ENCODE results near the gene PSMD14.

PSMD14 gene

GRCh38 chr2:161418715-161419637, 110.8 kb downstream of the PSMD14 start:
- DNase-seq (ENCODE audit: low read depth in 3 of 3) = no peak

DNA sequence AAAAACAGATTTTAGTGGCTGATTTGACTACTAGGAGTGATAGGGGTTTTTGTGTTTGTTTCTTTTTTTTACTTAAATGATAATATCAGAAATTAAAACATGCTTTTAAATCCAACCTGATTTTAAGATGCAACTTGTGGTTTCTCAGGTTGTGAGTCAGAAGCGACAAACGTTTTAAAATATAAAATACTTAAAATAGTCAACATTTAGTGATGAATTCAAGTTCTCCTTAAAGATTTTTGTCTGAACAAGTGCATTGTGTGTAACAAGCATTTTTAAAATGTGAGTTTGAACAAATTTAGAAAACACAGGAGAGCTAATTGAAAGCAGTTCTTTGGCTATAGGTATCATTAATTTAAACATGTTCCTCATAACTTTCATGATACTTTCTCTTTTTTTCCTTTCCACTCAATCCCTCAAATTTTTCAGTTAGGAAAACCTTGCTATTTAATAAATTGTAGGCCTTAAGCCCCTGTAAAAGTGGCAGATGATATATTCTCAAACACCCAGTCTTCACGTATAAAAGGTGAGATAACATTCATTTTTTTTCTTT, 111.5 kb downstream of the PSMD14 start:
- no peak for DNase-seq (ENCODE audit: low read depth in 3 of 3)

GRCh38 chr2:161420406-161421074, 112.3 kb downstream of the PSMD14 start:
- DNase-seq (ENCODE audit: low read depth in 3 of 3) = no peak

- no peak for DNase-seq (ENCODE audit: low read depth in 3 of 3)
Measured at GRCh38 chr2:161421686-161422085, 113.5 kb downstream of the PSMD14 start.

DNA sequence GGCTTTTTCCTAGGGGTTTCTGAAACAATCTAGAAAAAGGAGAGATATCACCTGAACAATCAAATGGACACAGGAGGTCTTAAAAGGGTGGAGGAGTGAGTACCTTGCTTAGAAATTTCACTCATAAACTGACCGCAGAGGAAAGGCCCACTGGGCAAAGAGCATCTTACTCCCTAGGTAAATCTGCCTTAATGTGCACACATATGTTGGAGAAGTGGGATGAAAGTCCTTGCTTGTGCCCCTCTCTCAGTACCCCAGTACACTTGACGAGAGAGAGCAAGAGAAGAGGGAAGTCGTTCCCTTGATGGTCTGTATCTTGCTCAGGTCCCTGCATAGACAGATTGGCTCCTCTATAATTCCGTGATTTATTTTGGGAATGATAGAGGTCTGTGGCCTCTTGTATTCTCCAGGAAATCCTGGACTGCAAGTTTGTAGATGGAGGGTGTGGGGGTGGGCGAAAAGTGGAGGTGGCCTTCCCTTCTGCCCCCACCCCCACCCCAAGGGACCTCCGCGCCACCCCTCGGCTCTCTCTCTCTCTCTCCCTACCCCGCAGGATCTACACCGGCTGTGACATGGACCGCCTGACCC, 114.7 kb downstream of the PSMD14 start:
- DNase-seq (ENCODE audit: low read depth in 3 of 3) = no peak

GRCh38 chr2:161423421-161424393, 115.5 kb downstream of the PSMD14 start:
- no peak for DNase-seq (ENCODE audit: low read depth in 3 of 3)

- no peak for DNase-seq (ENCODE audit: low read depth in 3 of 3)
Measured at GRCh38 chr2:161424394-161424769, 116.2 kb downstream of the PSMD14 start.

DNA sequence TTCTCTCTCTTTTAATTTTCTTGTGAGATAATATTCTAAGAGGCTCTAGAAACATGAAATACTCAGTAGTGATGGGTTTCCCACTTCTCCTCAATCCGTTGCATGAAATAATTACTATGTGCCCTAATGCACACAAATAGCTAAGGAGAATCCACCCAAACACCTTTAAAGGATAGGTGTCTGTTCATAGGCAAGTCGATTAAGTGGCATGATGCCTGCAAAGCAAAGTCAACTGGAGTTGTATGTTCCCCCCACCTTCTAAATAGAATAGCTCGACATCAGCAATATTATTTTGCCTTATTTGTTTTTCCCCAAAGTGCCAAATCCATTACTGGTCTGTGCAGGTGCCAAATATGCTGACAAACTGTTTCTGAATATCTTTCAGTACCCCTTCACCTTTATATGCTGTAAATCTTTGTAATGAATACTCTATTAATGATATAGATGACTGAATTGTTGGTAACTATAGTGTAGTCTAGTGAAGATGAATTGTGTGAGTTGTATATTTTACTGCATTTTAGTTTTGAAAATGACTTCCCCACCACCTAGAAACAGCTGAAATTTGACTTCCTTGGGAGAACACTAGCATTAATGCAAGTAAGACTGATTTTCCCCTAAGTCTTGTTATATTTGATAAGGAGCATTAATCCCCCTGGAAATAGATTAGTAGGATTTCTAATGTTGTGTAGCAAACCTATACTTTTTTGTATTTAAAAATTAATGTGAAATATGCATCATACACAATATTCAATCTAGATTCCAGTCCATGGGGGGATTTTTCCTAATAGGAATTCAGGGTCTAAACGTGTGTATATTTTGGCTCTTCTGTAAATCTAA, 116.9 kb downstream of the PSMD14 start:
- DNase-seq (ENCODE audit: low read depth in 3 of 3) = no peak

DNA sequence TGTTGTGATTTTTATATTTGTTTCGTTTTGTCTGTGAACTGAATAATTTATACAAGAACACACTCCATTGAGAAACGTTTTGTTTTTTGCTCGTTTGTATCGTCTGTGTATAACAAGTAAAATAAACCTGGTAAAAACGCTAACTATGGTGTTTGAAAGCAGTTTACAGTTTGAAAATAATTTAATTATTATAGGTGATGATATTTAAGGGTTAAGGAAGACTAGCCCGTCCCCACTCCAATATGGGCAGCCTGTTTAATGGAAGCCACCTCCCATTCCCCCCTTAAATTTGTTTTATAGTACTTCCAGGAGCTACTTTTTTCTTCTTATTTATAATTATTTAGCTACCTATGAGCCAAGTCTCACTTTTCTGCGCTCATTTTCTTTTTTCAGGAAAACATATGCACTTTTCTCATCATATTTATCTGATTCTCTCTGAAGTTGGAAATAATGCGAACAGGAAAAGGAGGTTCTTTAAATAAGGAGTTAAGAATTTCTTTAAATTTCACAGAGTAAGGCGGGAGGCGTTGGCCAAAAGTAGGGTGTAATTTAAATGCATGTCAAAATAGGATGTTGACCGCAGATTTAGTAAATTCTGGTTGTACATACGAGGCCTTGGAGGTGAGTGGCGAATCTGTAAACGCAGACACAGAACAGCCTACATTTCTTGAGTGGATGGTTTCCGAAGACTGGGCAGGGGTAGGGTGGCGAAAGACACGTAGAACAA, 117.7 kb downstream of the PSMD14 start:
- no peak for DNase-seq (ENCODE audit: low read depth in 3 of 3)

DNA sequence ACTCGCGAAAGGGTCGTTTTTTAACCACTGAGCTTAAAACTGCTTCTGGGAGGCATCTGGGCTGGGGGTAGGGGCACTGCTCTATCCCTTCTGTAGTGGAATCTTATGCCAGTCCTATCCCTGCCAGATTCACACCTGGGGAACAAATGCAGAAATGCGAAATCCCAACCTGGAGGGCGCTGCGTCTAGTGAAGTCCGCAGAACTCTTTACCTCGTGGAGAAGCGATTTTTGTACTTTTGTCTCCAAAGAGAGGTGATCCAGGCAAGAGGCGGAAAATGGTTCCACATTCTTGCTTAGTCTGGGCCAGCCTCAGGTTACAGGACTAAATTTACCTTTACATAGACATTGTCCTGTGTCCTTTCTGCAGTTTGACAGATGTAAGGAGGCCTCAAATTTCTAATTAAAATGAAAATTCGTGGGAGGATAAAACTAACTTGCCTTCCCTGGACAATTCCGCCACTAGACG, 118.3 kb downstream of the PSMD14 start:
- DNase-seq (ENCODE audit: low read depth in 3 of 3) = no peak

- DNase-seq (ENCODE audit: low read depth in 3 of 3) = no peak
Measured at GRCh38 chr2:161426922-161427663, 118.9 kb downstream of the PSMD14 start.

- no peak for DNase-seq (ENCODE audit: low read depth in 3 of 3)
Measured at GRCh38 chr2:161427664-161428587, 119.7 kb downstream of the PSMD14 start.

GRCh38 chr2:161430386-161430785, 122.2 kb downstream of the PSMD14 start:
- no peak for DNase-seq (ENCODE audit: low read depth in 3 of 3)

DNA sequence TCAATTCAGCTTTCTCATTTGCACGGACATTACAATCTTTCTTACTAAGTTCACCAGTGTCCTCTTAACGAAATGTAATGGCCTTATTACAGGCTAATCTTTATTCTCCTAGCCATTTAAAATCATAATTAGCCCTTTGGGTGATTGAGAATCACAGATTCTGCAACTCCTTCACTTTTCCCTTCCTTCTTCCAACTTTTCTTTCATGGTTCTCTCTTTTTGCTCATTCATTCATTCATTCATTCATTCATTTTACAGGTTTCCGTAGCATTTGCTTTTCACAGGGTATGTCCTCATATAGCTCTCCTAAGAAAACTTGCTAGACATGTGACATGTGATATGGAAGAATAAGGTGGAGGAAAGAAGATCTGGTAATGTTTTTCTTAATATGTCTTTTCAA, 123.9 kb downstream of the PSMD14 start:
- DNase-seq (ENCODE audit: low read depth in 3 of 3) = no peak

DNA sequence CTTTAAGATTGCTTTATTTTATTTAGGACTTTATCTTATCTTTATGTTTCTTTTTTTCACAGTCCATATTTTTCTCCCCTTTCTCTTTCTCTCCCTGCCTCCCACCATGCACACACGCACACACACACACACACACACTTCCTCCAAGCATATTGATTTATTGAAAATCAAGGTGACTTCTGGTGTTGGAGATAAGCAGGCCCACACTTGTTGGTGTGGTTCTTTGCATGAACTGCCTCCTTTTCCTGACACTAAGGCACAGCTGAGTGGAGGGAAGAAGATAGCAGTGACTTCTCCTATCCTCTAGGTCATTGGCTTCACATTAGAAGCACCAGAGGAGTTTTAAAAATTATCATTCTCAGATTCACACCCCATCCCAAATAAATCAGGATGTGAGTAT, 125.9 kb downstream of the PSMD14 start:
- no peak for DNase-seq (ENCODE audit: low read depth in 3 of 3)

DNA sequence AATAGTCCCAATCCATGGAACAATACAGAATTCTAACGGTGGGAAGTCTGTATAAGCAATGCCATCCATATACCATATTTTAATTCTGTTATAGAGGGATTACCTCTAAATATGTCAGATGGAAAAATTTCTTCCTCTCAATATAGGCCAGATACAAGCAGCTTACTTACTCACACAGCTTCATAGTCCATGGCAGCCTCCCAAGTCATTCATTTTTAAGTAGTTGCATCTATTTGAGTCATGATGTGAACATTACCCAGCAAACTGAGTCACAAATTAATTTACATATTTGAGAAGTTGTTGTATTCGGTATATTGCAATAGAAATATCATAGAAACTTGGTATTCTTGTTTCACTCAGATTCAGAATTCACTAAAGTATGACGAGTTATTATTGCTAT, 128.2 kb downstream of the PSMD14 start:
- no peak for DNase-seq (ENCODE audit: low read depth in 3 of 3)

- DNase-seq (ENCODE audit: low read depth in 3 of 3) = no peak
Measured at GRCh38 chr2:161438598-161438997, 130.4 kb downstream of the PSMD14 start.

DNA sequence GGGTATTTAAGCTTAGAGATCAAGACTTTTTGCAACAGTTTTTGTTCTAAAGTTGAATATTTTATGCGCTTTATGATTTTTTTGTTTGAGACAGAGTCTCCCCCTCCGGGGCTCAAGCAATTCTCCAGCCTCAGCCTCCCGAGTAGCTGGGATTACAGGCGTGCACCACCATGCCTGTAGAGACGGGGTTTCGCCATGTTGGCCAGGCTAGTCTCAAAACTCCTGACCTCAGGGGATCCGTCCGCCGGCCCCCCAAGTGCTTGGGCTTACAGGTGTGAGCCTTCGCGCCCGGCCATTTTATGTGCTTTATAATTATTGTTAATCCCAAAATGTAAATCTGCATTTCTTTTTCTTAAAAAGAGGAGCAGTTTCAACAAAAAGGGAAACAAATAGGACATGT, 136.9 kb downstream of the PSMD14 start:
- no peak for DNase-seq (ENCODE audit: low read depth in 3 of 3)
